Sigmoid colon (tissue), 7 donors: Measurements from ENCODE around the gene RAE1. TPM values are rescaled to one million over a fixed set of nuclear protein-coding genes. Genes with fewer than 3 reads are reported as not detected.

Experiments used
- DNase-seq: peaks from one replicate; pipeline ENCODE4 v3.0.0-alpha.2; 2019
- H3K27ac ChIP-seq, 4 donors: fragments of 200-600 bp; sonication (generic); one replicate each; pipeline ENCODE4 v1.5.1; 2016 to 2019; ENCODE audit warnings: mild to moderate bottlenecking in 1 of 4
- H3K27me3 ChIP-seq, 3 donors: fragments of 200-600 bp; sonication (generic); one replicate each; pipeline ENCODE4 v1.5.1; 2019; ENCODE audit warnings: mild to moderate bottlenecking in 1 of 3
- H3K36me3 ChIP-seq, 4 donors: fragments of 200-600 bp; sonication (generic); one replicate each; pipeline ENCODE4 v1.5.1; 2016 to 2019
- H3K4me1 ChIP-seq, 4 donors: fragments of 200-600 bp; sonication (generic); one replicate each; pipeline ENCODE4 v1.5.1; 2017 to 2019
- H3K4me3 ChIP-seq, 4 donors: fragments of 200-600 bp; sonication (generic); one replicate each; pipeline ENCODE4 v1.5.1; 2017 to 2019; ENCODE audit warnings: mild to moderate bottlenecking in 2 of 4, moderate library complexity in 1 of 4
- H3K9me3 ChIP-seq, 4 donors: fragments of 200-600 bp in 3 of 4; sonication (generic) in 3 of 4; one replicate each; pipeline versions ENCODE4 v1.5.1 to v1.6.1; 2013 to 2019
- CTCF ChIP-seq, 4 experiments: fragments of 450-650 bp in 3 of 4; fragments of 200-600 bp in 1 of 4; IDR thresholded peaks; one replicate each; pipeline ENCODE4 v1.5.1; 2016 to 2019; ENCODE audit warnings: antibody characterized with exemption in 4 of 4, mild to moderate bottlenecking in 3 of 4, moderate library complexity in 2 of 4
- EP300 ChIP-seq, 4 donors: sonication (generic); formaldehyde crosslinking; IDR thresholded peaks; one replicate each; pipeline ENCODE4 v1.6.1; 2017; ENCODE audit warnings: antibody characterized with exemption in 4 of 4
- POLR2A ChIP-seq, 2 donors: fragments of 450-650 bp; IDR thresholded peaks; one replicate each; pipeline ENCODE4 v1.6.1; 2016; ENCODE audit warnings: antibody characterized with exemption in 2 of 2, mild to moderate bottlenecking in 2 of 2, moderate library complexity in 2 of 2
- POLR2AphosphoS5 ChIP-seq, 4 donors: sonication (generic); formaldehyde crosslinking; IDR thresholded peaks; one replicate each; pipeline ENCODE4 v1.6.1; 2017; ENCODE audit warnings: antibody characterized with exemption in 4 of 4
- WGBS, 2 donors: extraction: QIAGEN DNeasy Blood & Tissue Kit; methylation state at CpG; one replicate each; pipeline ENCODE4 v1.1.7; 2013; 5-methylcytosine and 5-hydroxymethylcytosine counted together
- intact Hi-C: fragments of 100-400 bp; cut with DNase I; formaldehyde crosslinking; loops from one replicate; pipeline ENCODE4 v1.15.1; 2023
- polyA plus RNA-seq, 3 donors: library from polyadenylated mRNA; stranded (reverse); fragments of 200-250 nt; gene quantifications; one replicate each; pipeline ENCODE4 v1.2.3, GENCODE V29; 2013
- total RNA-seq, 4 donors: library from RNA; depleted of rRNA; stranded (reverse); fragments of >200 nt; gene quantifications; one replicate each; pipeline ENCODE4 v1.1.0, GENCODE V29; 2016
- donor health status: healthy with polysubstance abuse.
- donor health status: Bipolar disorder and iron deficiency.
- donor health status: healthy.

RAE1 gene
- total and polyA plus RNA-seq, 7 donors: 13.6 to 20.9 (median 16.4) TPM

DNA sequence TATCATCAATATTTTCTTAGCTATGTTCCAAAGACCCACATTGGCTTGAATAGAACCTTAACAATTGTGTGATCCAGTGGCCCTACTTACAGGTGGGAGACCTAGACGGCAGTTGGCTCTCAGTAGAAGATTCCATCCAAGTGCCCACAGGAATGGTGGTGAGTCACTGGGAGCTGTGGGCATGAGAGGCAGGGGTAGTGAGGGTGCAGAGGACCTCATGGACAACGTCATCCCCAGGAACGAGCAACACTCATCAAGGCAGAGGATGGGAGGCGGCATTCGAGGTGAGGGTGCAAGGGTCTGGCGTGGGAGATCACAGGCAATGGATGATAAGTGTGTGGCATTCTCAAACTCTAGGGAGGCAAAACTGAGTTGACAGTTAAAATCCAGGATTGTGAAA lies 38.9 kb upstream of the RAE1 start:
- TF ChIP-seq POLR2A (IDR thresholded peaks at IDR 0.05) (no peak), EP300 (IDR thresholded peaks at IDR 0.05) (no peak), CTCF (IDR thresholded peaks at IDR 0.05) (no peak), POLR2AphosphoS5 (IDR thresholded peaks at IDR 0.05) (no peak)
- H3K4me1 ChIP-seq: no peaks in the 10 kb centered on the region
- intact Hi-C loops: no loop called here

DNA sequence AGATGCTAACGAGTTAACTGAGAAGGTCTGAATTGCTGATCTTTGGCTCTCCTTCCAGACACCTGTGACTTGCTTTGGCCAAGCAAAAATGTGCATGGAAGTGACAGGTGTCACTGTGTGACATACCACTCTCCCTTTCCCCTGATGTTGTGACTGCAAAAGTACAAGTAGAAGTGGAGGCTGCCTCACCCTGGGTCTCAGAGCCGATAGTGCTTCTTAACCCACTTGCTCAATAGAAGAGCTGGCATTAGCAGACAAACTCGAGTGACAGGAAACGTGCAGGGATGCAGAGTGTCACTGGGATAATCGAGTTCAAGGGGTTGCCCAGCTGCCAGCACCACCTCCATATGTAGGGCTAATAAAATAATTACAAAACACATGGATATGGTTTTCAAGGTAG lies 37.8 kb upstream of the RAE1 start:
- Histone ChIP-seq H3K36me3 (no peaks in the 10 kb centered on the region), H3K9me3 (no peaks in the 10 kb centered on the region), H3K4me1 (no peaks in the 10 kb centered on the region), H3K4me3 (no peak overlapping the region), H3K27ac (no peak overlapping the region), H3K27me3 (peaks cover 0 to 10% (median 0%) of the 10 kb centered on the region in 3 donors)
- TF ChIP-seq EP300 (IDR thresholded peaks at IDR 0.05) (no peak), POLR2A (IDR thresholded peaks at IDR 0.05) (no peak), CTCF (IDR thresholded peaks at IDR 0.05) (no peak), POLR2AphosphoS5 (IDR thresholded peaks at IDR 0.05) (no peak)
- no peak for DNase-seq
- intact Hi-C loops: no loop called here
- 40 to 62% methylated on average over 5 of the region's 5 CpGs for WGBS, 2 donors

More for the DNA sequence above, 38.9 kb upstream of the RAE1 start:
- Histone ChIP-seq H3K27ac (no peak overlapping the region), H3K4me3 (no peak overlapping the region), H3K9me3 (no peaks in the 10 kb centered on the region), H3K36me3 (no peaks in the 10 kb centered on the region), H3K27me3 (peaks cover 0 to 11% (median 0%) of the 10 kb centered on the region in 3 donors)
- no peak for DNase-seq
- 90 to 93% methylated on average over 6 of the region's 6 CpGs for WGBS, 2 donors

GRCh38 chr20:57313951-57314350 lies 37.1 kb upstream of the RAE1 start:
- Histone ChIP-seq H3K4me3 (no peak overlapping the region), H3K27me3 (peaks cover 0 to 7% (median 0%) of the 10 kb centered on the region in 3 donors), H3K36me3 (no peaks in the 10 kb centered on the region), H3K27ac (no peak overlapping the region), H3K9me3 (no peaks in the 10 kb centered on the region), H3K4me1 (no peaks in the 10 kb centered on the region)
- no peak for DNase-seq
- TF ChIP-seq CTCF (IDR thresholded peaks at IDR 0.05) (no peak), POLR2AphosphoS5 (IDR thresholded peaks at IDR 0.05) (no peak), EP300 (IDR thresholded peaks at IDR 0.05) (no peak), POLR2A (IDR thresholded peaks at IDR 0.05) (no peak)
- intact Hi-C loops: no loop called here
- WGBS, 2 donors: 91 to 94% methylated on average over 5 of the region's 5 CpGs

DNA sequence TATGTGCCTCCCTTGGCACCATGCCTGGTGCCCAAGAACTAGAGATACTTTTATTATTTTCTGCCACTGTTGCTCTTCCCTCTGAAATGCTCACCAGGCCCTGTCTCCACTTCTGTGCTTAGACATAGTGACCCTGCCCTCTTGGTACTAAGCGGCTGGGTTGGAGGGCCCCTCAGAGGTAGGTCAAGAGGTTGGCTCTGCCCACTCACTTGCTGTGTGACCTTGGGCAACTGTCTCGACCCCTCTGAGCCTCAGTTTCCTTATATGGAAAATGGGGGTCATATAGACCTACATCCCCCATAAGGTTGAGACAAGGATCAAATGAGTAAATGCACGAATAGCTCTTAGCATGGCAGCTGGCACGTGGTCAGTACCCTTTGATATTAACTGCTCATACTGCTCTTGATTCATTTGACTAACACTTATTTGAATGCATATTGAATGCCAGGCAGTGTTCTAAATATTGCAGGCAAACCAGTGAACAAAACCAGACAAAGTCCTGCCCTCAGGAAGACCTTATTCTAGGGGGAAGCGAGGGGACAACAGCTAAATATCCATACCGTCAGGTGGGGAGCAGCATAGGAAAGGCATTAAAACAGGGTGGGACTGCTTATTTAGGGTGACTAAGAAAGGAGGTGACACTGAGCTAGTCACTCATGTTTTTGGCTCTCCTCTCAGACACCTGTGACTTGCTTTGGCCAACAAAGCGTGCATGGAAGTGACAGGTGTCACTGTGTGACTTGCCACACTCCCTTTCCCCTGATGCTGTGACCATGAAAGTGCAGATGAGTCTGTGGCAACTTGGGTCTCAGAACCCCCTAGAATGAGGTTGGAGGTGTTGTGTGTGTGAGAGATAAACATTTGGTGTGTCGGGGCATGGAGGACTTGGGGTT lies 35.7 kb upstream of the RAE1 start:
- intact Hi-C loops: no loop called here
- H3K27ac ChIP-seq: no peak overlapping the region

More for the DNA sequence above, 35.7 kb upstream of the RAE1 start:
- peaks cover 0 to 3% (median 0%) of the 10 kb centered on the region in 3 donors for H3K27me3 ChIP-seq
- TF ChIP-seq EP300 (IDR thresholded peaks at IDR 0.05): no peak
- TF ChIP-seq CTCF (IDR thresholded peaks at IDR 0.05): no peak
- no peak for TF ChIP-seq POLR2AphosphoS5 (IDR thresholded peaks at IDR 0.05)
- no peak for TF ChIP-seq POLR2A (IDR thresholded peaks at IDR 0.05)
- no peaks in the 10 kb centered on the region for H3K9me3 ChIP-seq
- H3K4me1 ChIP-seq: no peaks in the 10 kb centered on the region
- no peaks in the 10 kb centered on the region for H3K36me3 ChIP-seq
- H3K4me3 ChIP-seq: no peak overlapping the region
- 76 to 80% methylated on average over 8 of the region's 8 CpGs for WGBS, 2 donors
- DNase-seq: no peak
